ENCODE results near the gene ZFYVE9.

GRCh38 chr1:52162947-52163346 lies 21.1 kb downstream of the ZFYVE9 start:
- TF ChIP-seq CTCF (IDR thresholded peaks at IDR 0.05) (no peak), EP300 (IDR thresholded peaks at IDR 0.05; ENCODE audit: low read depth) (no peak)

All from transverse colon (tissue), 3 donors.